HG03432 (cell line): ENCODE measurements around the gene RAB10.
"Not testable (repeated sequence)": the region's sequence is repeated elsewhere in the genome, so short reads cannot be mapped to it uniquely, and the experiment has no call there.

ENCODE experiments used
- ATAC-seq: cut with Tn5 transposase; IDR thresholded peaks from one replicate; pipeline ENCODE4 v1.9.1; 2021; ENCODE audit warnings: mild to moderate bottlenecking, moderate library complexity; ENCODE audit not compliant: unreplicated experiment

RAB10 gene

GRCh38 chr2:26033818-26034636 lies at the start of gene RAB10:
RAB10 (plus strand) TSS chr2:26034084; CDS start chr2:26034609, 525 bp downstream.
- peak; percentile 91 for ATAC-seq

GRCh38 chr2:25988134-25988533 lies 45.8 kb upstream of the RAB10 start:
- ATAC-seq = no peak

DNA sequence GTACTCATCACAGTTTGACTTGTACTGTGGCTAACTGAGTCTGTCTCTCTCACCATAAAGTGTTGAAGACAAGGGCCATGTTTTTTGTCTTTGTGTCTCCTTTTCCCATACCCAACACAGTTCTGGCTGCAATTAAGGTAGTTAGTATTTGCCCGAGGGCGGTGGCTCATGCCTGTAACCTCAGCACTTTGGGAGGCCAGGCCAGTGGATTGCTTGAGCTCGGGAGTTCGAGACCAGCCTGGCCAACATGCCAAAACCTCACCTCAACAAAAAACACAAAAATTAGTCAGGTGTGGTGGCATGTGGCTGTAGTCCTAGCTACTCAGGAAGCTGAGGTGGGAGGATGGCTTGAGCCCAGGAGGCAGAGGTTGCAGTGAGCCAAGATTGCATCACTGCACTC lies 44.7 kb upstream of the RAB10 start:
- no peak for ATAC-seq

GRCh38 chr2:25991965-25992364 lies 41.9 kb upstream of the RAB10 start:
- ATAC-seq = no peak

- ATAC-seq = no peak
Observed at GRCh38 chr2:25992556-25992955, 41.3 kb upstream of the RAB10 start.

DNA sequence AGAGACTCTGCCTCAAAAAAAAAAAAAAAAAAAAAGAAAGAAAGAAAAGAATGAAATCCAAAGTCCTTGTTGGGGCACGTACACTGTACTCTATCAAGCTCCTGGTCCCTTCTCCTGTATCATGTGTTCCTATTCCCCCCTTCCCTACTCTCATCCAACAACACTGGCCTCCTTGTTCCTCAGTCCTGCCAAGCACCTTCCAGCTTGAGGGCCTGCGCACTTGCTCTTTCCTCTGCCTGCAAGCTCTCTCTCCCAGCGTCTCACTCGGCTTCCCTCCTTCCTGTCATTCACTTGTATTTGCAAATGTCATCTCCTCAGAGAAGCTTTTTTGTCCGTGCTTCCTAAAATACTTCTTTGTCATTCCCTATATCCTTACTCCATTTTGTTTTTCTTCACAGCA lies 40.8 kb upstream of the RAB10 start:
- ATAC-seq = no peak

DNA sequence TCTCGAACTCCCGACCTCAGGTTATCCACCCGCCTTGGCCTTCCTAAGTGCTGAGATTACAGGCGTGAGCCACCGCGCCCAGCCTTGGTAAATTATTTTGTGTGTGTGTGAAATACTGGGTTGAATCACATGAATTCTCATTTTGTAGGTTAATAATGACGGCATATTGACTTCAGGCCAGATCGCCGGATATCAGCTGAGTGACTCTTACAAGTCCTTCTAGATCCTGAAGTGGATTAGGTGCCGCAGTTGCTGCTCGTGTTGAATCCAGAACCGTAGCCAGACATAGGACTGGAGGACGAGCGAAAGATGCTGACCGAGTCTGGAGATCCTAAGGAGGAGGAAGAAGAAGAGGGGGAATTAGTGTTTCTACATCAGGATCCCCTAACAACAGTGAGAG lies 39.4 kb upstream of the RAB10 start:
- ATAC-seq = no peak

DNA sequence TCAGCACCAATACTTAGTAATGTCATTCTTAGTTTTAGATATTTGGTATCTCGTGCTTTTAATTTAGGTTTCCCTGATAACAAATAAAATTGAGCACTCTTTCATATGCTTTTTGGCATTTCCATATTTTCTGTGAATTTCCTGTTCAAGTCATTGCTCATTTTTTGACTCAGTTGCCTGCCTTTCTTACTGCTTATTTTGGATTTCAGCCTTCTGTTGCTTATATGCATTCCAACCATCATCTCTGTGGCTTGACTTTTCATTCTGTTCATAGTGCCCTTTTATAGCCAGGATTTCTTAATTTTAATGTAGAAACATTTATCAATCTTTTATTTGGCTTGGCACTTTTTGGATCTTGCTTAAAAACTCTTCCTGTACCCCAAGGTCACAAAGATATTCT lies 37.0 kb upstream of the RAB10 start:
- ATAC-seq = no peak

DNA sequence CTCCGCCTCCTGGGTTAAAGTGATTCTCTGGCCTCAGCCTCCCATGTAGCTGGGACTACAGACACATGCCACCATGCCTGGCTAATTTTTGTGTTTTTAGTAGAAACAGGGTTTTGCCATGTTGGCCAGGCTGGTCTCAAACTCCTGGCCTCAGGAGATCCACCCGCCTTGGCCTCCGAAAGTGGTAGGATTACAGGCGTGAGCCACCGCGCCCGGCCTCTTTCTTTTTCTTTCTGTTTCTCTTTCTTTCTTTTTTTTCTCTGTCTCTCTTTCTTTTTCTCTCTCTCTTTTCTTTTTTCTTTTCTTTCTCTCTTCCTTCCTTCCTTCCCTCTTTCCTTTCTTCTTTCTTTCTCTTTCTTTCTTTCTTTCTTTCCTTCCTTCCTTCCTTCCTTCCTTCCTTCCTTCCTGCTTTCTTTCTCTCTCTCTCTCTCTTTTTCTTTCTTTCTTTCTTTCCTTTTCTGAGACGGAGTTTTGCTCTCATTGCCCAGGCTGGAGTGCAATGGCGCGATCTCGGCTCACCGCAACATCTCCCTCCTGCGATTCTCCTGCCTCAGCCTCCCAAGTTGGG lies 35.0 kb upstream of the RAB10 start:
- ATAC-seq = not testable (repeated sequence)

DNA sequence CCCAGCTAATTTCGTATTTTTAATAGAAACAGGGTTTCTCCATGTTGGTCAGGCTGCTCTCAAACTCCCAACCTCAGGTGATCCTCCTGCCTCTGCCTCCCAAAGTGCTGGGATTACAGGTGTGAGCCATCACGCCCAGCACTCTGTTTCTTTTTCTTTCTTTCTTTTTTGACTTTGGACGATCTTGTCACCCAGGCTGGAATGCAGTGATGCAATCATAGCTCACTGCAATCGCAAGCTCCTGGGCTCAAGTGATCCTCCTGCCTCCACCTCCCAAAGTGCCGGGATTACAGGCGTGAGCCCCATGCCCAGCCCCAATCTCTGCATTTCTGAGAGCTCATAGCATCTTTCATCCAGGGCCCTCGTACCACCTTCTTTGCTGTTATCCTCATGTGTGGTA lies 34.5 kb upstream of the RAB10 start:
- not testable (repeated sequence) for ATAC-seq

GRCh38 chr2:26000561-26001082 lies 33.3 kb upstream of the RAB10 start:
- no peak for ATAC-seq

- no peak for ATAC-seq
Observed at GRCh38 chr2:26001743-26002351, 32.0 kb upstream of the RAB10 start.

GRCh38 chr2:26002632-26003310 lies 31.1 kb upstream of the RAB10 start:
- ATAC-seq = no peak

- ATAC-seq = no peak
Observed at GRCh38 chr2:26008095-26008494, 25.8 kb upstream of the RAB10 start.

GRCh38 chr2:26008851-26009566 lies 24.9 kb upstream of the RAB10 start:
- ATAC-seq = no peak

- ATAC-seq = no peak
Observed at GRCh38 chr2:26009567-26009963, 24.3 kb upstream of the RAB10 start.

GRCh38 chr2:26010943-26011342 lies 22.9 kb upstream of the RAB10 start:
- no peak for ATAC-seq

DNA sequence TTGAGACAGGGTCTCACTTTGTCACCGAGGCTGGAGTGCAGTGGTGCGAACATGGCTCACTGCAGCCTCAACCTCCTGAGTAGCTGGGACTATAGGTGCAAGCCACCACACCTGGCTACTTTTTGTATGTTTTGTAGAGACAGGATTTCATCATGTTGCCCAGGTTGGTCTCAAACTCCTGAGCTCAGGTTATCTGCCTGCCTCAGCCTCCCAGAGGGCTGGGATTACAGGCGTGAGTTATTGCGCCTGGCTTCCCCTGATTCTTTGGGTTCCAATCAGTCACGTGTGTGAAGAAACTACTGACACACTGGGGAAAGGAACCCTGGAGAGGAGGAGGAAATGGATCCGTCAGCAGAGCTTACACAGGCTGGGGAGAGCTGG lies 22.3 kb upstream of the RAB10 start:
- ATAC-seq = no peak

- ATAC-seq = no peak
Observed at GRCh38 chr2:26011990-26012856, 21.7 kb upstream of the RAB10 start.

DNA sequence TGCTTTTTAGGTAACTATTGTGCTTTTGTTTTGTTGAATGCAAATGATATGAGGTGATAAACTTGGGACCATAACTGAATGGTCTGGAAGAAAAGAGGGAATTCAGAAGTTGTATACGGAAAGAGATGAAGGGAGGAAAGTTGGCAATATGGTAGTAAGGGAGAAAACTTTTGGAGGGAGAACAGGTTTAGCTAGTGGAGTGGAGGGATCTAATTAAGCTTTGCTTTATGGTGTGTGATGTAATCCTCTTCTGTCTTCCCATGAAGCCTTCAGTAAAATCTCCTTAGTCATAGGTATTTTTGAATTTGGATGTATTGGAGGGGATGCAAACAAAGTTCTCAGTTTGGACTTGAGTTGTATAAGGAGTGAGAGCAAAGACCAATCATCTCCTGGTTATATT lies 20.2 kb upstream of the RAB10 start:
- no peak for ATAC-seq
